H9 (cell line): Measurements from ENCODE around the gene ZKSCAN5. TPM values are rescaled to one million over a fixed set of nuclear protein-coding genes. Genes with fewer than 3 reads are reported as not detected.
"Not testable (repeated sequence)": the region's sequence is repeated elsewhere in the genome, so short reads cannot be mapped to it uniquely, and the experiment has no call there.

ENCODE experiments used
- DNase-seq: peaks from one replicate; pipeline ENCODE4 v3.0.0-alpha.2; 2017
- H2AFZ ChIP-seq: one replicate; pipeline ENCODE4 v1.6.1; 2013; ENCODE audit warnings: mild to moderate bottlenecking, low read length, control low read depth, moderate library complexity
- H2AK5ac ChIP-seq: 2 replicates; pipeline ENCODE4 v1.6.1; 2013; ENCODE audit warnings: low read length, control low read depth, mixed read lengths; ENCODE audit not compliant: insufficient read length
- H2BK120ac ChIP-seq: one replicate; pipeline ENCODE4 v1.6.1; 2013; ENCODE audit warnings: low read depth, mild to moderate bottlenecking, low read length, control low read depth, inconsistent platforms; ENCODE audit not compliant: poor library complexity, severe bottlenecking
- H2BK12ac ChIP-seq: 2 replicates; pipeline ENCODE4 v1.6.1; 2013; ENCODE audit warnings: low read length, control low read depth, mixed read lengths, low read depth; ENCODE audit not compliant: insufficient read length
- H2BK15ac ChIP-seq: 2 replicates; pipeline ENCODE4 v1.6.1; 2013; ENCODE audit warnings: low read depth, low read length, control low read depth
- H2BK20ac ChIP-seq: one replicate; pipeline ENCODE4 v1.6.1; 2013; ENCODE audit warnings: low read depth, mild to moderate bottlenecking, low read length, control low read depth, inconsistent platforms; ENCODE audit not compliant: poor library complexity, severe bottlenecking
- H2BK5ac ChIP-seq: 2 replicates; pipeline ENCODE4 v1.6.1; 2013; ENCODE audit warnings: low read length, control low read depth, mixed read lengths; ENCODE audit not compliant: insufficient read length
- H3K14ac ChIP-seq: 2 replicates; pipeline ENCODE4 v1.6.1; 2013; ENCODE audit warnings: low read length, control low read depth; ENCODE audit not compliant: insufficient read depth
- H3K18ac ChIP-seq: 2 replicates; pipeline ENCODE4 v1.6.1; 2013; ENCODE audit warnings: low read depth, mild to moderate bottlenecking, mixed read lengths, low read length, control low read depth; ENCODE audit not compliant: insufficient read length
- H3K23ac ChIP-seq: 2 replicates; pipeline ENCODE4 v1.6.1; 2013; ENCODE audit warnings: low read length, control low read depth, mixed read lengths, low read depth; ENCODE audit not compliant: insufficient read length
- H3K23me2 ChIP-seq: 2 replicates; pipeline ENCODE4 v1.6.1; 2013; ENCODE audit warnings: low read depth, mild to moderate bottlenecking, mixed read lengths, low read length, control low read depth; ENCODE audit not compliant: insufficient read length, poor library complexity, severe bottlenecking
- H3K27ac ChIP-seq: 2 replicates; pipeline ENCODE4 v1.5.1; 2013; ENCODE audit warnings: low read length, control low read depth, mixed read lengths, low read depth; ENCODE audit not compliant: insufficient read length
- H3K27me3 ChIP-seq: 2 replicates; pipeline ENCODE4 v1.6.1; 2013; ENCODE audit warnings: low read length, control low read depth, inconsistent platforms; ENCODE audit not compliant: insufficient read depth
- H3K4ac ChIP-seq: 2 replicates; pipeline ENCODE4 v1.6.1; 2013; ENCODE audit warnings: low read depth, mild to moderate bottlenecking, control low read depth, inconsistent platforms, low read length, moderate library complexity
- H3K4me1 ChIP-seq: 2 replicates; pipeline ENCODE4 v1.6.1; 2013; ENCODE audit warnings: low read length, control low read depth, inconsistent platforms; ENCODE audit not compliant: insufficient read depth
- H3K4me2 ChIP-seq: 2 replicates; pipeline ENCODE4 v1.6.1; 2013; ENCODE audit warnings: low read length, control low read depth, mixed read lengths; ENCODE audit not compliant: insufficient read length, insufficient read depth
- H3K56ac ChIP-seq: 2 replicates; pipeline ENCODE4 v1.6.1; 2013; ENCODE audit warnings: low read depth, mild to moderate bottlenecking, mixed read lengths, low read length, control low read depth; ENCODE audit not compliant: insufficient read length
- H3K79me1 ChIP-seq: 2 replicates; pipeline ENCODE4 v1.6.1; 2013; ENCODE audit warnings: low read depth, mild to moderate bottlenecking, moderate library complexity, low read length, control low read depth, inconsistent platforms; ENCODE audit not compliant: insufficient read depth, poor library complexity, severe bottlenecking
- H3K79me2 ChIP-seq: 2 replicates; pipeline ENCODE4 v1.6.1; 2013; ENCODE audit warnings: low read length, control low read depth, inconsistent platforms; ENCODE audit not compliant: insufficient read depth
- H3K9ac ChIP-seq: 2 replicates; pipeline ENCODE4 v1.6.1; 2013; ENCODE audit warnings: low read length, control low read depth, mixed read lengths; ENCODE audit not compliant: insufficient read length; ENCODE audit errors: extremely low read depth
- H3K9me3 ChIP-seq: one replicate; pipeline ENCODE4 v1.6.1; 2013; ENCODE audit warnings: low read depth, low read length, inconsistent platforms; ENCODE audit not compliant: control insufficient read depth
- H3T11ph ChIP-seq: one replicate; pipeline ENCODE4 v1.6.1; 2013; ENCODE audit warnings: mild to moderate bottlenecking, low read length, control low read depth, inconsistent platforms
- H4K20me1 ChIP-seq: one replicate; pipeline ENCODE4 v1.6.1; 2013; ENCODE audit not compliant: control insufficient read depth, insufficient read length, insufficient read depth
- H4K5ac ChIP-seq: 2 replicates; pipeline ENCODE4 v1.6.1; 2013; ENCODE audit warnings: low read depth, mild to moderate bottlenecking, mixed read lengths, low read length, control low read depth; ENCODE audit not compliant: insufficient read length
- H4K8ac ChIP-seq: replicated peaks from 2 replicates; pipeline ENCODE4 v1.6.1; 2013; ENCODE audit warnings: low read length, control low read depth, mixed read lengths, low read depth; ENCODE audit not compliant: insufficient read length
- H4K91ac ChIP-seq: 2 replicates; pipeline ENCODE4 v1.6.1; 2013; ENCODE audit warnings: low read depth, mild to moderate bottlenecking, moderate library complexity, mixed read lengths, low read length, control low read depth; ENCODE audit not compliant: insufficient read length
- H3K27ac Mint-ChIP-seq, 3 experiments: 2 replicates in 2 of 3; 3 replicates in 1 of 3; pipeline ENCODE4 v1.8.0; 2020 to 2021; ENCODE audit warnings: mixed read lengths in 3 of 3, mild to moderate bottlenecking in 1 of 3, moderate library complexity in 1 of 3
- H3K27me3 Mint-ChIP-seq: 2 replicates; pipeline ENCODE4 v1.8.0; 2021; ENCODE audit warnings: low read depth, mild to moderate bottlenecking, moderate library complexity, mixed read lengths
- H3K36me3 Mint-ChIP-seq, 3 experiments: 2 replicates in 2 of 3; 3 replicates in 1 of 3; pipeline ENCODE4 v1.8.0; 2020 to 2021; ENCODE audit warnings: low read depth in 3 of 3, mixed read lengths in 3 of 3; ENCODE audit not compliant: insufficient read depth in 1 of 3
- H3K4me1 Mint-ChIP-seq, 2 experiments: 2 replicates each; pipeline ENCODE4 v1.8.0; 2020; ENCODE audit warnings: mixed read lengths in 2 of 2
- H3K4me3 Mint-ChIP-seq, 2 experiments: 2 replicates in 1 of 2; 3 replicates in 1 of 2; pipeline ENCODE4 v1.8.0; 2020 to 2021; ENCODE audit warnings: mild to moderate bottlenecking in 2 of 2, mixed read lengths in 2 of 2, moderate library complexity in 1 of 2
- H3K9me3 Mint-ChIP-seq, 2 experiments: 2 replicates in 1 of 2; 3 replicates in 1 of 2; pipeline ENCODE4 v1.8.0; 2020; ENCODE audit warnings: mild to moderate bottlenecking in 2 of 2, mixed read lengths in 2 of 2, moderate library complexity in 1 of 2
- WGBS: extraction: QIAGEN DNeasy Blood & Tissue Kit; methylation state at CpG from one replicate; pipeline ENCODE4 v1.1.7; 2013; ENCODE audit warnings: missing lambda C conversion rate, low lambda C conversion rate, mixed read lengths; ENCODE audit not compliant: insufficient read length; ENCODE audit errors: extremely low coverage; 5-methylcytosine and 5-hydroxymethylcytosine counted together
- total RNA-seq: library from RNA; stranded (reverse); gene quantifications from 2 replicates; pipeline ENCODE4 v1.2.1, GENCODE V29; 2021
- TF ChIP-seq, protein P1 (sequence below): fragments of 200-600 bp; sonication (generic); conservative IDR thresholded peaks from 3 replicates; pipeline ENCODE4 v1.8.0; 2021; ENCODE audit warnings: antibody characterized with exemption, mild to moderate bottlenecking

Gene ZKSCAN5
- total RNA-seq, 1 experiment from 2014 or later, result 16.6 TPM

DNA sequence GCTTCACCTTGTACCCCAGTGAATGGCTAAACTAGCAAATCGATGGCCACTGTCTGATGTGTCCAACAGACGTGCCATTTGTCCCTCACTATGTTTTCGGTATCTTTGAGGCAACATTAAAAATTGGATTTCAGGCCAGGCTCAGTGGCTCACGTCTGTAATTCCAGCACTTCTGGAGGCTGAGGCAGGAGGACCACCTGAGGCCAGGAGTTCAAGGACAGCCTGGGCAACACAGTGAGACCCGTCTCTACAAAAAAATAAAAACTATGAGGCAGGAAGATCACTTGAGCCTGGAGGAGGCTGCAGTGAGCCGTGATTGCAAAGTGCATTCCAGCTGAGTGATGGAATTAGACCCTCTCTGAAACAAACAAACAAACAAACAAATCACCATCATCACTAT is 39.5 kb downstream of the ZKSCAN5 start:
- Histone ChIP-seq H2AK5ac (no peak overlapping the region), H2BK120ac (no peak overlapping the region), H4K5ac (no peak overlapping the region), H3K14ac (no peak overlapping the region), H3K23ac (no peak overlapping the region), H4K8ac (no peak overlapping the region), H2AFZ (no peak overlapping the region), H3K79me1 (no peaks in the 10 kb centered on the region), H3K27ac (no peak overlapping the region), H3T11ph (no peak overlapping the region), H3K27me3 (no peaks in the 10 kb centered on the region), H2BK12ac (no peak overlapping the region), H3K23me2 (no peaks in the 10 kb centered on the region), H3K56ac (no peak overlapping the region), H3K4me2 (no peak overlapping the region), H3K18ac (no peak overlapping the region), H3K79me2 (no peaks in the 10 kb centered on the region), H3K9me3 (peaks cover 11% of the 10 kb centered on the region), H3K9ac (no peak overlapping the region), H2BK5ac (no peak overlapping the region), H2BK20ac (no peak overlapping the region), H4K91ac (no peak overlapping the region), H2BK15ac (no peak overlapping the region), H3K4ac (no peak overlapping the region), H3K4me1 (no peaks in the 10 kb centered on the region), H4K20me1 (no peaks in the 10 kb centered on the region)
- DNase-seq, result no peak
- TF ChIP-seq, protein P1, sequence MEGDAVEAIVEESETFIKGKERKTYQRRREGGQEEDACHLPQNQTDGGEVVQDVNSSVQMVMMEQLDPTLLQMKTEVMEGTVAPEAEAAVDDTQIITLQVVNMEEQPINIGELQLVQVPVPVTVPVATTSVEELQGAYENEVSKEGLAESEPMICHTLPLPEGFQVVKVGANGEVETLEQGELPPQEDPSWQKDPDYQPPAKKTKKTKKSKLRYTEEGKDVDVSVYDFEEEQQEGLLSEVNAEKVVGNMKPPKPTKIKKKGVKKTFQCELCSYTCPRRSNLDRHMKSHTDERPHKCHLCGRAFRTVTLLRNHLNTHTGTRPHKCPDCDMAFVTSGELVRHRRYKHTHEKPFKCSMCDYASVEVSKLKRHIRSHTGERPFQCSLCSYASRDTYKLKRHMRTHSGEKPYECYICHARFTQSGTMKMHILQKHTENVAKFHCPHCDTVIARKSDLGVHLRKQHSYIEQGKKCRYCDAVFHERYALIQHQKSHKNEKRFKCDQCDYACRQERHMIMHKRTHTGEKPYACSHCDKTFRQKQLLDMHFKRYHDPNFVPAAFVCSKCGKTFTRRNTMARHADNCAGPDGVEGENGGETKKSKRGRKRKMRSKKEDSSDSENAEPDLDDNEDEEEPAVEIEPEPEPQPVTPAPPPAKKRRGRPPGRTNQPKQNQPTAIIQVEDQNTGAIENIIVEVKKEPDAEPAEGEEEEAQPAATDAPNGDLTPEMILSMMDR, result no peak
- H3K27ac Mint-ChIP-seq, result no peak overlapping the region
- H3K36me3 Mint-ChIP-seq, result peaks cover 44 to 59% (median 53%) of the 10 kb centered on the region in 3 experiments
- WGBS, result no CpG with 5 or more reads among the region's 6 CpGs
- no peak overlapping the region for H3K4me3 Mint-ChIP-seq
- H3K9me3 Mint-ChIP-seq, result peaks cover 70 to 79% of the 10 kb centered on the region in 2 experiments
- no peaks in the 10 kb centered on the region for H3K4me1 Mint-ChIP-seq
- H3K27me3 Mint-ChIP-seq, result peaks cover 8% of the 10 kb centered on the region

DNA sequence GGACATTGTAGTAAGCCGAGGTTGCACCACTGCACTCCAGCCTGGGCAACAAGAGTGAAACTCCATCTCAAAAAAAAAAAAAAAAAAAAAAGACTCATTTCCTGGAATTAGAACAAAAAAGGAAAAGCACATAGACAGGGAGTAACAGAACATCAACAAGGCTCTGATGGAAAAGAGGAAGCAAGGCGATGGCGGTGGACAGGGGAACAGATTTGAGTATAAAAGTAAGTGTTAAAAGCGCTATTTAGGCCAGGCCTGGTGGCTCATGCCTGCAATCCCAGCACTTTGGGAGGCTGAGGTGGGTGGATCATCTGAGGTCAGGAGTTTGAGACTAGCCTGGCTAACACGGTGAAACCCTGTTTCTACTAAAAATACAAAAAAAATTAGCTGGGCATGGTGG is 40.8 kb downstream of the ZKSCAN5 start:
- WGBS, result no CpG with 5 or more reads among the region's 5 CpGs
- not testable (repeated sequence) for H3K23me2 ChIP-seq, H3K4ac ChIP-seq, H4K5ac ChIP-seq, H3K56ac ChIP-seq, H4K20me1 ChIP-seq, H3K79me1 ChIP-seq, H3K14ac ChIP-seq, H3K27ac Mint-ChIP-seq, H3T11ph ChIP-seq, H3K18ac ChIP-seq, H3K27me3 ChIP-seq, H2AFZ ChIP-seq, H3K9ac ChIP-seq, H3K79me2 ChIP-seq, H2BK20ac ChIP-seq, H4K91ac ChIP-seq, H3K4me1 ChIP-seq, H3K4me2 ChIP-seq, H2BK120ac ChIP-seq, H2BK12ac ChIP-seq, H2BK5ac ChIP-seq, H3K27me3 Mint-ChIP-seq, H2AK5ac ChIP-seq, H3K27ac ChIP-seq, H3K23ac ChIP-seq, DNase-seq, H2BK15ac ChIP-seq, H3K4me3 Mint-ChIP-seq, H4K8ac ChIP-seq, H3K4me1 Mint-ChIP-seq
- H3K9me3 Mint-ChIP-seq, result peaks cover 63 to 74% of the 10 kb centered on the region in 2 experiments
- peaks cover 47 to 63% (median 57%) of the 10 kb centered on the region in 3 experiments for H3K36me3 Mint-ChIP-seq
- H3K9me3 ChIP-seq, result peaks cover 11% of the 10 kb centered on the region
